Psoas muscle (tissue), 8 donors: ENCODE measurements around the gene NOVA2. TPM values are rescaled to one million over a fixed set of nuclear protein-coding genes. Genes with fewer than 3 reads are reported as not detected.

Source experiments
- ATAC-seq, 4 donors: fragments of 200-7000 bp; cut with Tn5 transposase; one replicate each; pipeline ENCODE4 v1.9.1; 2020; ENCODE audit warnings: moderate library complexity in 3 of 4, mild to moderate bottlenecking in 2 of 4
- DNase-seq, 2 donors: peaks; one replicate each; pipeline ENCODE4 v3.0.0-alpha.2; 2020
- H3K27ac ChIP-seq: fragments of 200-600 bp; one replicate; pipeline ENCODE4 v1.8.0; 2022
- H3K27me3 ChIP-seq, 3 donors: fragments of 200-600 bp in 1 of 3; one replicate each; pipeline versions ENCODE4 v1.6.1 to v1.8.0; 2013 to 2022; ENCODE audit warnings: low read length in 2 of 3, mild to moderate bottlenecking in 2 of 3, moderate library complexity in 1 of 3; ENCODE audit not compliant: insufficient read depth in 3 of 3
- H3K36me3 ChIP-seq, 2 donors: fragments of 200-600 bp in 1 of 2; one replicate each; pipeline versions ENCODE4 v1.6.1 to v1.8.0; 2013 to 2022; ENCODE audit warnings: low read depth in 1 of 2, mild to moderate bottlenecking in 1 of 2, moderate library complexity in 1 of 2; ENCODE audit not compliant: insufficient read depth in 1 of 2
- H3K4me1 ChIP-seq: fragments of 200-600 bp; one replicate; pipeline ENCODE4 v1.8.0; 2022
- H3K4me3 ChIP-seq: fragments of 200-600 bp; one replicate; pipeline ENCODE4 v1.8.0; 2022; ENCODE audit warnings: mild to moderate bottlenecking
- H3K9me3 ChIP-seq: fragments of 200-600 bp; one replicate; pipeline ENCODE4 v1.8.0; 2022
- WGBS, 3 donors: extraction: QIAGEN DNeasy Blood & Tissue Kit; methylation state at CpG; one replicate each; pipeline versions ENCODE4 v1.1.6 to v1.1.7; 2013; 5-methylcytosine and 5-hydroxymethylcytosine counted together
- intact Hi-C, 2 donors: fragments of 100-400 bp; cut with DNase I; formaldehyde crosslinking; loops; one replicate each; pipeline versions ENCODE4 v1.11.0 to v1.14.2; 2022
- polyA plus RNA-seq, 3 donors: library from polyadenylated mRNA; stranded (reverse); fragments of 200-250 nt; gene quantifications; one replicate each; pipeline ENCODE4 v1.2.3, GENCODE V29; 2013
- total RNA-seq, 4 donors: library from RNA; stranded (reverse); fragmentation: NEBNext Ultra II Directional in 2 of 4; extraction: Animal tissue kit (Norgen Biotek cat#: 25700) in 2 of 4; gene quantifications; one replicate each; pipeline versions ENCODE4 v1.2.1 to v1.2.4, GENCODE V29; 2021 to 2023
- TF ChIP-seq, protein P1 (sequence below): fragments of 200-600 bp; IDR thresholded peaks from one replicate; pipeline ENCODE4 v1.8.0; 2022; ENCODE audit warnings: antibody characterized with exemption
- donor health status: healthy with polysubstance abuse.
- donor health status: DM: no; HTN: no; CAD: no; lungs with moderate emphysema.
- donor health status: Bipolar disorder and iron deficiency.
- donor health status: healthy.
- donor health status: DM: yes; HTN: yes; CAD: no.
- donor health status: DM: no; HTN: no; CAD: no.
- donor health status: DM: no; HTN: no; CAD: no.
- donor health status: DM: yes; HTN: yes; CAD: no.

Gene NOVA2
- total and polyA plus RNA-seq, 7 donors, result 0.27 to 4.3 (median 1.6) TPM

DNA sequence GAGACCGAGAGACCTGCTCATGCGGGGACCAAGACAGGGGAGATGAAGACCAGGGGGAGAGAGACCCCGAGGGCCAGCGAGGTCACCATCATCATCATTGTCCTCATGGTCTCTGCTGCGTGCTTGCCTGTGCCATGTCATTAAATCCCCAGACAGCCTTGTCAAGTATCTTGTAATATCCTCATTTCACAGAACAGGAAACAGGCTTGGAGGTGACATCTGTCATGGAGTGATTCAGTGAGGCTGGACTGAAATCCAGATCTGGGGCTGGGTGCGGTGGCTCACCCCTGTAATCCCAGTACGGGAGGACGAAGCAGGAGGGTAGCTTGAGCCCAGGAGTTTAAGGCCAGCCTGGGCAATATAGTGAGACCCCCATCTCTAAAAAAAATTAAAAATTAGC, 53.2 kb downstream of the NOVA2 start:
- WGBS, 3 donors, result 65 to 72% (median 71%) methylated on average over 8 of the region's 8 CpGs
- no peak overlapping the region for H3K4me3 ChIP-seq
- no peaks in the 10 kb centered on the region for H3K36me3 ChIP-seq
- peaks cover 0 to 9% (median 0%) of the 10 kb centered on the region in 3 donors for H3K27me3 ChIP-seq
- ATAC-seq, result no peak
- intact Hi-C loops, result no loop called here
- TF ChIP-seq, protein P1, sequence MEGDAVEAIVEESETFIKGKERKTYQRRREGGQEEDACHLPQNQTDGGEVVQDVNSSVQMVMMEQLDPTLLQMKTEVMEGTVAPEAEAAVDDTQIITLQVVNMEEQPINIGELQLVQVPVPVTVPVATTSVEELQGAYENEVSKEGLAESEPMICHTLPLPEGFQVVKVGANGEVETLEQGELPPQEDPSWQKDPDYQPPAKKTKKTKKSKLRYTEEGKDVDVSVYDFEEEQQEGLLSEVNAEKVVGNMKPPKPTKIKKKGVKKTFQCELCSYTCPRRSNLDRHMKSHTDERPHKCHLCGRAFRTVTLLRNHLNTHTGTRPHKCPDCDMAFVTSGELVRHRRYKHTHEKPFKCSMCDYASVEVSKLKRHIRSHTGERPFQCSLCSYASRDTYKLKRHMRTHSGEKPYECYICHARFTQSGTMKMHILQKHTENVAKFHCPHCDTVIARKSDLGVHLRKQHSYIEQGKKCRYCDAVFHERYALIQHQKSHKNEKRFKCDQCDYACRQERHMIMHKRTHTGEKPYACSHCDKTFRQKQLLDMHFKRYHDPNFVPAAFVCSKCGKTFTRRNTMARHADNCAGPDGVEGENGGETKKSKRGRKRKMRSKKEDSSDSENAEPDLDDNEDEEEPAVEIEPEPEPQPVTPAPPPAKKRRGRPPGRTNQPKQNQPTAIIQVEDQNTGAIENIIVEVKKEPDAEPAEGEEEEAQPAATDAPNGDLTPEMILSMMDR, result no peak
- no peaks in the 10 kb centered on the region for H3K4me1 ChIP-seq
- no peak overlapping the region for H3K27ac ChIP-seq
- H3K9me3 ChIP-seq, result no peaks in the 10 kb centered on the region
- DNase-seq, result peak in 1 of 2 donors; percentile 3

DNA sequence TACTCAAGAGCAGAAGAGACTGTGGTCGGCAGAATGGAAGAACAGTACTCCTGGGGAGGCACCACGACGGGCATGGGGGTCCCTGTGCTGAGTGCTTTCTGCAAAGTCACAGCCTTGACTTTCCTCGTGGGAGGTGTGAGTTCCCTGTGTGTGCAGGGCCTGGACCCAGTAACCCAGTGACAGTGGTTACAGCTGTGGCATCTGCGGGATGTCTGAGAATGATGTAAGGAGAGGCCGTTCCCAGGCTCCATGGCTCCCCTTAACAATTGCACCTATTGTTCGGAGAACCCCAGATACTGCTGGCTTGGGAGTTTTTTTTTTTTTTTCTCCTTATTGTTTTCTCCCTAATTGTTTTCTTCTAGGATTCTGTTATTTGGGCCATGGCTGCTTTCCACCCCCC, 54.0 kb downstream of the NOVA2 start:
- DNase-seq, result peak in 1 of 2 donors; percentile 30
- Histone ChIP-seq H3K4me3 (no peak overlapping the region), H3K4me1 (no peaks in the 10 kb centered on the region), H3K36me3 (no peaks in the 10 kb centered on the region), H3K27ac (no peak overlapping the region), H3K27me3 (peaks cover 0 to 12% (median 0%) of the 10 kb centered on the region in 3 donors), H3K9me3 (no peaks in the 10 kb centered on the region)
- TF ChIP-seq, protein P1, result no peak
- ATAC-seq, result no peak
- intact Hi-C loops, result no loop called here
- 25 to 39% (median 38%) methylated on average over 7 of the region's 7 CpGs for WGBS, 3 donors

DNA sequence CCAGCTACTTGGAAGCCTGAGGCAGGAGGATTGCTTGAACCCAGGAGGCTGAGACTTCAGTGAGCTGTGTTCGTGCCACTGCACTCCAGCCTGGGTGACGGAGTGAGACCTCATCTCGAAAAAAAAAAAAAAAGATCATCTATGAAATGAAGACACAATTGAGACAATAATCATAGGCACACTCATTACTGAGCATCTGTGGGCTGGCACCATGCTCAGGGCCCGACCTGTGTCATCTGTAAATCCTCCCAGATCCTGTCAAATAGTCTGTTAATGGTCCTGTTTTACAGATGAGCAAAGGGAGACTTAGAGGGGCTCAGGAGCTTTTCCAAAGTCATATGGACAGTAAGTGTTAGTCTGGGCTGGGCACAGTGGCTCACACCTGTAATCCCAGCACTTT, 54.9 kb downstream of the NOVA2 start:
- intact Hi-C loops, result no loop called here
- Histone ChIP-seq H3K9me3 (no peaks in the 10 kb centered on the region), H3K4me3 (no peak overlapping the region), H3K36me3 (no peaks in the 10 kb centered on the region), H3K27me3 (peaks cover 0 to 16% (median 1%) of the 10 kb centered on the region in 3 donors), H3K27ac (no peak overlapping the region), H3K4me1 (no peaks in the 10 kb centered on the region)
- ATAC-seq, result no peak
- TF ChIP-seq, protein P1, result no peak
- WGBS, 3 donors, result 54 to 73% (median 61%) methylated on average over 4 of the region's 4 CpGs
- DNase-seq, result no peak

DNA sequence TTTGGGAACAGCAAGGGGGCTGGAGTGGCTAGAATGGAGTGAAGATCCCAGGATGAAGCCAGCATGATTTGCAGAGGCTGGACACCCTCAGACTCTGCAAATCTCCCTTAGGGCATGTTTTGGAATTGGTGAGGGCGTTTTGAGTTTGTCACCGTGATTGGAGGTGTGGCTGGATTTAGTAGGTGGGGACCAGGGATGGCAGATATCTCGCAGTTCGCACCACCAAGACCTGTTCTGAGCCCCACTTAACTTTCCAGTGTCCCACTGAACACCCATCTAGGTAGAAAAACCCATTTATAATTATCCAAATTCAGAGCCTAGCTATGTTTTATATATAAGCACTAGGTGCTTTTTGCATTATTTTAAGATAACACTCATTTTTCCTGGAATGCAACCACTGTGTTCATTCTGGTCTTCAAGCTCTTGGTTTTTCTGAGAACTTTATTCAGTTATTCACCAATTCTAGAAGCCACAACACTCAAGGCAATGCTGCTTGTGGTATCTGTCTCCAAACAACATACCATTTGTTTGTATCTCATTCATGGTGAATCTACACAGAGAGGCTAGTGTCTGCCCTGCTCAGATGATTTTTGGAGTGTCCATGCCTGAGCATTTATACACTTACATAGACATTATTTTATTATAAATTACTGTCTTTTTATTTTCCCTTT, 56.1 kb downstream of the NOVA2 start:
- no peak for ATAC-seq
- intact Hi-C loops, result no loop called here

More for the DNA sequence above, 56.1 kb downstream of the NOVA2 start:
- TF ChIP-seq, protein P1, result no peak
- no peaks in the 10 kb centered on the region for H3K36me3 ChIP-seq
- no peaks in the 10 kb centered on the region for H3K4me1 ChIP-seq
- no peak overlapping the region for H3K27ac ChIP-seq
- WGBS, 3 donors, result 54 to 63% (median 63%) methylated on average over 4 of the region's 4 CpGs
- no peak for DNase-seq
- no peak overlapping the region for H3K4me3 ChIP-seq
- H3K27me3 ChIP-seq, result peaks cover 0 to 25% (median 3%) of the 10 kb centered on the region in 3 donors
- H3K9me3 ChIP-seq, result no peaks in the 10 kb centered on the region
